K562 treated with DMSO at 1 percent for 12 hours (cell line): Measurements from ENCODE around the gene REST. TPM values are rescaled to one million over a fixed set of nuclear protein-coding genes. Genes with fewer than 3 reads are reported as not detected.

Source experiments
- total RNA-seq: library from RNA; unstranded; fragments of 300-600 nt; gene quantifications from 2 replicates; pipeline ENCODE4 v1.2.3, GENCODE V29; 2022; ENCODE audit not compliant: insufficient read depth

REST gene, protein sequence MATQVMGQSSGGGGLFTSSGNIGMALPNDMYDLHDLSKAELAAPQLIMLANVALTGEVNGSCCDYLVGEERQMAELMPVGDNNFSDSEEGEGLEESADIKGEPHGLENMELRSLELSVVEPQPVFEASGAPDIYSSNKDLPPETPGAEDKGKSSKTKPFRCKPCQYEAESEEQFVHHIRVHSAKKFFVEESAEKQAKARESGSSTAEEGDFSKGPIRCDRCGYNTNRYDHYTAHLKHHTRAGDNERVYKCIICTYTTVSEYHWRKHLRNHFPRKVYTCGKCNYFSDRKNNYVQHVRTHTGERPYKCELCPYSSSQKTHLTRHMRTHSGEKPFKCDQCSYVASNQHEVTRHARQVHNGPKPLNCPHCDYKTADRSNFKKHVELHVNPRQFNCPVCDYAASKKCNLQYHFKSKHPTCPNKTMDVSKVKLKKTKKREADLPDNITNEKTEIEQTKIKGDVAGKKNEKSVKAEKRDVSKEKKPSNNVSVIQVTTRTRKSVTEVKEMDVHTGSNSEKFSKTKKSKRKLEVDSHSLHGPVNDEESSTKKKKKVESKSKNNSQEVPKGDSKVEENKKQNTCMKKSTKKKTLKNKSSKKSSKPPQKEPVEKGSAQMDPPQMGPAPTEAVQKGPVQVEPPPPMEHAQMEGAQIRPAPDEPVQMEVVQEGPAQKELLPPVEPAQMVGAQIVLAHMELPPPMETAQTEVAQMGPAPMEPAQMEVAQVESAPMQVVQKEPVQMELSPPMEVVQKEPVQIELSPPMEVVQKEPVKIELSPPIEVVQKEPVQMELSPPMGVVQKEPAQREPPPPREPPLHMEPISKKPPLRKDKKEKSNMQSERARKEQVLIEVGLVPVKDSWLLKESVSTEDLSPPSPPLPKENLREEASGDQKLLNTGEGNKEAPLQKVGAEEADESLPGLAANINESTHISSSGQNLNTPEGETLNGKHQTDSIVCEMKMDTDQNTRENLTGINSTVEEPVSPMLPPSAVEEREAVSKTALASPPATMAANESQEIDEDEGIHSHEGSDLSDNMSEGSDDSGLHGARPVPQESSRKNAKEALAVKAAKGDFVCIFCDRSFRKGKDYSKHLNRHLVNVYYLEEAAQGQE
- 2.4 and 11.5 TPM in 2 replicates for total RNA-seq

DNA sequence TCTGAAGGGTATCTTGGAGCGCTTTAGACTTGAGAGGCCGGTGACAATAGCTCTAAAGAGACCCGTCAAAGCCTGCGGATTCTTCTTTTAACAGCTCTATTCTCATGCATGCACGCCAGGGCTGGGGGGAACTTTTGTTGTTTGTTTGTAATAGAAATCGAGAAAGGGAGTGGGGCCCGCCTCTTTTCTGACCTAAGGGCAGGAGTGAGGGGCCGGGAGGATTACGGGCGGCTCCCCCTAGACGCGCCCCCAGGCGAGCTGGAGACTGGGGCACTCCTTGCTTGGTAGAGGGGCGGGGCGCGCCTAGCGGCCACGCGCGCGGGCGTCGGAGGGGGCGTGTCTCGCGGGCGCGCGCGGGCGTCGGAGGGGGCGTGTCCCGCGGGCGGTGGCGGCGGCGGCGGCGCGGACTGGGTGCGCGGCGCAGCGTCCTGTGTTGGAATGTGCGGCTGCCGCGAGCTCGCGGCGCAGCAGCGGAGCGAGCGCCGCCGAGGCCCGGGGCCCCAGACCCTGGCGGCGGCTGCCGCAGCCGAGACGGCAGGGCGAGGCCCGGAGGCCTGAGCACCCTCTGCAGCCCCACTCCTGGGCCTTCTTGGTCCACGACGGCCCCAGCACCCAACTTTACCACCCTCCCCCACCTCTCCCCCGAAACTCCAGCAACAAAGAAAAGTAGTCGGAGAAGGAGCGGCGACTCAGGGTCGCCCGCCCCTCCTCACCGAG, at the start of gene REST:
Gene REST (plus strand): TSS at position 412 of the 717 bp plus-strand sequence. CDS start 2,739 bp downstream, outside the sequence.

DNA sequence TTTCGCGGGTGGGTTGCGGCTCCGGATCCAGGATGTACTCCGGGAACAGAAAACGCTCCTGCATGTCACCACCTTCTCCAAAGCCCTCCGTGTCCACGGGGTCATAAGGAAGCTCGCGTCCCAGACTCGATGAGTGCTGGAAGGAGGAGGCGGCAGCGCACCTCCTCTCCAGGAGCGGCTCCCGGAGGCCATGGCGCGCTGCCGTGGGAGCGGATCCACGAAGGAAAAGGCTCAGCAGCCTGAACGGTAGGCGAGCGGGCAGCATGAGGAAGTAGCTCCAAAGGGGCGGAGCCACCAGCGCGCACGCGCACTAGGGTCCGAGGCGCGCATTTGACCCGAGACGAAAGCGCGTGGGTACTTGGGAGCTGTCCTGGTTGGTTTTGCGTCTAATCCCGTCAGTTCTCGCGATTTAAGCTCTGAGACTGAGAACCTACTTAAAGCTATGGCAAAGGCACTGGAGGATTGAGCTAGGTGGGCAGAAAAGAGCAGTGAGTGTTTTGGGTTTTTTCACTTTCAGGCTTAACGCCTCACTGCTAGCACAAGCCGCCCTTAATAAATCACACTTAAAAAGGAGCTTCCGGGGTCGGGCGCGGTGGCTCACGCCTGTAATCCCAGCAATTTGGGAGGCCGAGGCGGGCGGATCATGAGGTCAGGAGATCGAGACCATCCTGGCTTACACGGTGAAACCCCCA, 69.8 kb downstream of the REST start, which contains the start of gene NOA1:
Gene NOA1 (minus strand): TSS at position 286 of the 692 bp plus-strand sequence. CDS start 21 bp downstream, at position 265.

DNA sequence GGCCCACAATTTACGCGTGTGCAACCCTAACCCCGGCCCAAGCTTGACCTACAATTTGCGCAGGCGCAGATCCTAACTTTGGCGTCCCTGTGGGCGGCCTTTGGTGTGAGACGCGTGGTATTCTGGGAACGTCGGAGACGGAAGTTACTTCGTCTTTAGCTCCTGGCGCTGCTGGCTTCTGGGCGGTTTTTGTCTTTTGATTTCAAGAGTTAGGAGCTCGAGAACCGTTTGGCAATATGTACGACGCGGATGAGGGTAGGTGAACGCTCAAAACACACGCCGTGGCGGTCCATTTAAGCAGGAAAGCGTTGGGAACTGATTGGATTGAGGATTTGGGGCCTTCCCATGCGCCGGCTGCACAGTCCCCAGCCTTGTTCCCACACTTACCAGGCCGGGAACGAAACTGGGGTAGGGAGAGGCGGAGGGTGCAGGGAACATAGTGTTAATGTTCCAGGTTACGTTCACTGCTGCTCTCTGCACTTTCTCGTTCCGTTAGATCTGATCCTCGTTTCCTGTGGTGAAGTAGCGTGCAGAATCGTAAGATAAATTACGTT, 71.1 kb downstream of the REST start, which contains the start of gene POLR2B:
Gene POLR2B (plus strand): TSS at position 147 of the 554 bp plus-strand sequence. CDS start 90 bp downstream, at position 237.

Other genes starting within 250 kb of the REST start
- gene HOPX, start 226.6 kb upstream of the REST start, total RNA-seq, result not detected in 2 replicates
- gene SPINK2, start 86.2 kb upstream of the REST start, total RNA-seq, result not detected in 2 replicates
- gene NOA1, start 69.7 kb downstream of the REST start, total RNA-seq, result 24.4 and 32.8 TPM in 2 replicates
- 43.7 and 85.4 TPM in 2 replicates for gene POLR2B, start 71.0 kb downstream of the REST start, total RNA-seq
- gene IGFBP7, start 202.5 kb downstream of the REST start, total RNA-seq, result 1.0 TPM in 1 of 2 replicates, not detected in the other